Prostate gland (tissue), 2 donors: ENCODE data around the gene SOX12. TPM values are rescaled to one million over a fixed set of nuclear protein-coding genes. Genes with fewer than 3 reads are reported as not detected.

ENCODE experiments used
- DNase-seq: peaks from one replicate; pipeline ENCODE4 v3.0.0-alpha.2; 2019; ENCODE audit warnings: low spot score
- H3K27ac ChIP-seq, 2 donors: fragments of 200-600 bp; sonication (generic); 2 replicates each; pipeline ENCODE4 v1.5.1; 2017 to 2019
- H3K27me3 ChIP-seq: fragments of 200-600 bp; sonication (generic); replicated peaks from 2 replicates; pipeline ENCODE4 v1.5.1; 2019; ENCODE audit not compliant: insufficient read depth
- H3K36me3 ChIP-seq, 2 donors: fragments of 200-600 bp; sonication (generic); 1 replicate in 1 of 2; 2 replicates in 1 of 2; pipeline versions ENCODE4 v1.5.1 to v1.8.1; 2017 to 2019
- H3K4me1 ChIP-seq: fragments of 200-600 bp; sonication (generic); replicated peaks from 2 replicates; pipeline ENCODE4 v1.5.1; 2019
- H3K4me3 ChIP-seq, 2 donors: fragments of 200-600 bp; sonication (generic); 2 replicates each; pipeline ENCODE4 v1.5.1; 2017 to 2019
- H3K9me3 ChIP-seq: fragments of 200-600 bp; sonication (generic); 2 replicates; pipeline ENCODE4 v1.5.1; 2017
- CTCF ChIP-seq, 4 experiments: fragments of 200-600 bp in 2 of 4; fragments of 450-650 bp in 2 of 4; sonication (generic) in 2 of 4; IDR thresholded peaks; 1 replicate in 3 of 4; 2 replicates in 1 of 4; pipeline ENCODE4 v1.5.1; 2016 to 2019; ENCODE audit warnings: antibody characterized with exemption in 4 of 4, mild to moderate bottlenecking in 2 of 4, moderate library complexity in 2 of 4
- POLR2A ChIP-seq: fragments of 450-650 bp; IDR thresholded peaks from one replicate; pipeline ENCODE4 v1.6.1; 2016; ENCODE audit warnings: antibody characterized with exemption, mild to moderate bottlenecking
- POLR2AphosphoS5 ChIP-seq: sonication (generic); formaldehyde crosslinking; IDR thresholded peaks from one replicate; pipeline ENCODE4 v1.6.1; 2017; ENCODE audit warnings: antibody characterized with exemption
- WGBS: methylation state at CpG from one replicate; pipeline ENCODE4 v1.1.5; 2018; 5-methylcytosine and 5-hydroxymethylcytosine counted together
- intact Hi-C: fragments of 100-400 bp; cut with DNase I; formaldehyde crosslinking; loops from one replicate; pipeline ENCODE4 v1.14.2; 2022
- total RNA-seq, 2 donors: library from RNA; depleted of rRNA; stranded (reverse); fragments of >200 nt; gene quantifications; one replicate each; pipeline ENCODE4 v1.1.0, GENCODE V29; 2016

The SOX12 gene
- total RNA-seq, 2 donors from 2014 or later = 10.7 to 21.0 TPM

DNA sequence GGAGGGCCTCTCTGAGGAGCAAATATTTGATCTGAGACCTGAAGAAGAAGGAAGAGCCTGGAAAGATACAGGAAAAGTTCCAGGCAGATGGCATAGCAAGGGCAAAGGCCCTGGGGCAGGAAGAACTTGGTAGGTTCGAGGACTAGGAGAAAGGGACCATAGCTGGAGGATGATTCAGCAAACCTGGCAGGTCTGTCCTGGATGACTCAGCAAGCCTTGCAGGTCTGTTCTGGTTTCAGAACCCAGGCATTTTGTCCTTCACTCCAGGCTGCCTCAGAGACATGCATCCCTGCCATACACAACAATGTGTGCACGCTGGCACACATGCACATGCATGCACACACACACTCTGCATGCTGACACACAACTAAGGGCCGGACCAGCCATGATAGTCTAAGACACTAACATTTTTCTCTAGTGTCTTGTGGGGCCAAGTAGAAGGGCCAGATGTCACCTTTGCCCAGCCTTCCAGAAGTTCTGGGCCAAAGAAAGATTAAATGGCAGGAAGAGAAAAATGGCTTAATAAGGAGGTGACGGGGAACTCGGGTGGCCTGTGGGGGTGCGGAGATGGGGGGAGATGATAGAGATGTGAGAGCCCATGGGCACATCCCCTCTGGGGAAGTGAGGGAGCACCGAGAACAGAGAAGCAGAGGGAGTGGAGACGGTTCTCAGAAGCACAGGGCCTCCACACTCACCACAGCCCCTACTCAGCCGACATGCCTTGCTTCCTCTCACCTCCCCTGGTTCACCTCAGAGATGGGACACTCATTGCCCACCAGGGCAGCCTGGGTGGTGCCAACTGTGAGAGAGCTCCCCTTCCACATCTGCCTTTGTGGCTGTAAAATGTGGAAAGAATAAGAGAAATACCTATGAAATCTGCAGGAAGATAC, 39.8 kb downstream of the SOX12 start:
- DNase-seq = no peak
- Histone ChIP-seq H3K27me3 (no peaks in the 10 kb centered on the region), H3K4me1 (peaks cover 2% of the 10 kb centered on the region), H3K9me3 (no peaks in the 10 kb centered on the region), H3K4me3 (no peak overlapping the region), H3K36me3 (no peaks in the 10 kb centered on the region), H3K27ac (peak overlapping the region; percentile 60 to 67)
- intact Hi-C loops = no loop called here
- WGBS = 77% methylated on average over 9 of the region's 9 CpGs
- TF ChIP-seq POLR2AphosphoS5 (no peak), POLR2A (no peak), CTCF (IDR thresholded peaks at IDR 0.05) (no peak)

GRCh38 chr20:366041-366718, 40.8 kb downstream of the SOX12 start:
- no peaks in the 10 kb centered on the region for H3K36me3 ChIP-seq
- peak overlapping the region; percentile 60 to 67 for H3K27ac ChIP-seq
- TF ChIP-seq POLR2A (no peak), POLR2AphosphoS5 (peak; percentile 61)
- no peaks in the 10 kb centered on the region for H3K27me3 ChIP-seq
- peak; percentile 70 for DNase-seq
- H3K4me1 ChIP-seq = peaks cover 6% of the 10 kb centered on the region
- H3K4me3 ChIP-seq = no peak overlapping the region
- WGBS = 43% methylated on average over 7 of the region's 7 CpGs
- H3K9me3 ChIP-seq = no peaks in the 10 kb centered on the region
- intact Hi-C loops = no loop called here

DNA sequence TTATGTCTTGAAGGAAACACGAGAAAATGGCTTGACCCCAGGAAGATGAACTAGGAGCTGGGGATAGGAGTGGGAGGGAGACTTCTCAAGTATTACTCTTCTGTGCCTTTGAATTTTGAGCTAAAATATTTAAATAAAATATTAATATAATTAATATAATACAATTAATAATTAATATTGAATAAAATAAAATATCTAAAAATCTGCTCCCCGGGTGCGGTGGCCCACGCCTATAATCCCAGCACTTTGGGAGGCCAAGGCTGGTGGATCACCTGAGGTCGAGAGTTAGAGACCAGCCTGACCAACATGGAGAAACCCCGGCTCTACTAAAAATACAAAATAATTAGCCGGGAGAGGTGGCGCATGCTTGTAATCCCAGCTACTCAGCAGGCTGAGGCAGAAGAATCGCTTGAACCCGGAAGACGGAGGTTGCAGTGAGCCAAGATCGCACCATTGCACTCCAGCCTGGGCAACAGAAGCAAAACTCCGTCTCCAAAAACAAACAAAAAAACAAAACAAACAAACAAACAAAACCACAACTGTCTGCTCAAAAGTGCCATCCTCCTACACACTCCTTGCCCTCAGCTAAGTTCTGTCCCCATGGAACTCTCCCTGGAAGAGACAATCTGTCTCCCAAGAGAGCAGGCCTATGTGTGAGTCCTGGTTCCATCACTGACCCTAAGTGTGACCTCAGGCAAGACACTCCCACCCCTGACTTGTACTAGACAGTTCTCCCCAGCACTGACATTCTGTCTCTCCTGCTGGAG, 41.5 kb downstream of the SOX12 start:
- Histone ChIP-seq H3K9me3 (no peaks in the 10 kb centered on the region), H3K27ac (peak overlapping the region; percentile 60 to 67), H3K4me1 (peaks cover 6% of the 10 kb centered on the region), H3K36me3 (no peaks in the 10 kb centered on the region), H3K4me3 (no peak overlapping the region), H3K27me3 (no peaks in the 10 kb centered on the region)
- DNase-seq = no peak
- 68% methylated on average over 12 of the region's 13 CpGs for WGBS
- intact Hi-C loops = no loop called here
- TF ChIP-seq CTCF (IDR thresholded peaks at IDR 0.05) (no peak), POLR2AphosphoS5 (no peak), POLR2A (no peak)

DNA sequence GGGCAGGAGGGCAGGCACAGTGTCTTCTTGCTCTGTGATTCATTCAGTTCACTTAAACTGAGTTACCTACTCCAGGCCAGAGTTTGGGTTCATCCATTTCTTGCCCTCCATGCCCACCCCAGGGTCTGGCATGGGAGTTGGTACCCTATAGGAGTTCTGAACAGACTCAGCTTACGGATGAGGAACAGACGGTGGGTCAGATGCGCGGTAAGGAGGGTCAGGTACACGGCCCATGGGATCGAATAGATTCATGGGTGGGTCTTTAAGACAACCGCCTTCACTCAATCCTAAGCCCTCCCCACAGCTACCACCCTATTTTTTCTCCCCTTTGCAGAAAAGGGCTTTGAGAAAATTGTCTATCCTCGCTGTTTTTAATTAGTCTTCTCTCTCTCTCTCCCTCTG, 42.1 kb downstream of the SOX12 start:
- DNase-seq = no peak
- TF ChIP-seq POLR2A (no peak), POLR2AphosphoS5 (no peak), CTCF (IDR thresholded peaks at IDR 0.05) (no peak)
- intact Hi-C loops = no loop called here
- peak overlapping the region; percentile 60 to 67 for H3K27ac ChIP-seq
- no peaks in the 10 kb centered on the region for H3K36me3 ChIP-seq
- no peak overlapping the region for H3K4me3 ChIP-seq
- 90% methylated on average over 8 of the region's 8 CpGs for WGBS
- H3K4me1 ChIP-seq = peaks cover 6% of the 10 kb centered on the region
- no peaks in the 10 kb centered on the region for H3K27me3 ChIP-seq
- no peaks in the 10 kb centered on the region for H3K9me3 ChIP-seq

DNA sequence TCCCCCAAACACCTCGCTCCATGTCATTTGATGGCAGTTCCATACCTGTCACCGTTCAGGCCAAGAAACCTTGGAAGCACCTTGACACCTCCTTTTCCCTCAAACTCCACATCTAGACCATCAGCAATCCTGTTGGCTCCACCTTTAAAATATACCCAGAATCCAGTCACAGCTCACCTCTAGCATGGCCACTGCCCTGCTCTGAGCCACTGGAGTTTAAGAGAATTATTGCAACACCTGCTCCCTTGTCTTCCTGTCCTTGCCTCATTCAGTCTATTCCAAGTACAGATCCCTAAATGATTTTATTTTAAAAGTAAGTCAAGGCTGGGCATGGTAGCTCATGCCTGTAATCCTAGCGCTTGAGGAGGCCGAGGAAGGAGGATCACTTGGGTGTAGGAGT, 43.6 kb downstream of the SOX12 start:
- H3K9me3 ChIP-seq = no peaks in the 10 kb centered on the region
- TF ChIP-seq POLR2AphosphoS5 (no peak), CTCF (IDR thresholded peaks at IDR 0.05) (no peak), POLR2A (no peak)
- H3K4me3 ChIP-seq = no peak overlapping the region
- H3K36me3 ChIP-seq = no peaks in the 10 kb centered on the region
- WGBS = 95% methylated on average over 4 of the region's 4 CpGs
- H3K27me3 ChIP-seq = no peaks in the 10 kb centered on the region
- DNase-seq = no peak
- intact Hi-C loops = no loop called here
- H3K4me1 ChIP-seq = peaks cover 6% of the 10 kb centered on the region
- H3K27ac ChIP-seq = no peak overlapping the region
